Esophagus muscularis mucosa (tissue), 4 donors: ENCODE measurements around the gene C1QTNF1. TPM values are rescaled to one million over a fixed set of nuclear protein-coding genes. Genes with fewer than 3 reads are reported as not detected.

ENCODE experiments used
- DNase-seq: peaks from one replicate; pipeline ENCODE4 v3.0.0-alpha.2; 2017; ENCODE audit errors: extremely low spot score
- H3K27ac ChIP-seq, 4 donors: fragments of 200-600 bp; sonication (generic); replicated peaks in 1 of 4; 1 replicate in 3 of 4; 2 replicates in 1 of 4; pipeline ENCODE4 v1.5.1; 2016 to 2019; ENCODE audit warnings: mild to moderate bottlenecking in 1 of 4
- H3K27me3 ChIP-seq, 4 donors: fragments of 200-600 bp; sonication (generic); one replicate each; pipeline versions ENCODE4 v1.5.1 to v1.6.0; 2016 to 2019
- H3K36me3 ChIP-seq, 4 donors: fragments of 200-600 bp; sonication (generic); one replicate each; pipeline ENCODE4 v1.5.1; 2016 to 2019
- H3K4me1 ChIP-seq, 4 donors: fragments of 200-600 bp; sonication (generic); one replicate each; pipeline ENCODE4 v1.5.1; 2016 to 2019
- H3K4me3 ChIP-seq, 4 donors: fragments of 200-600 bp; sonication (generic); 1 replicate in 2 of 4; 2 replicates in 2 of 4; pipeline ENCODE4 v1.5.1; 2016 to 2019; ENCODE audit warnings: mild to moderate bottlenecking in 4 of 4, moderate library complexity in 1 of 4
- H3K9me3 ChIP-seq, 4 donors: fragments of 200-600 bp; sonication (generic); 1 replicate in 3 of 4; 2 replicates in 1 of 4; pipeline ENCODE4 v1.5.1; 2016 to 2019
- EP300 ChIP-seq: sonication (generic); formaldehyde crosslinking; IDR thresholded peaks from one replicate; pipeline ENCODE4 v1.6.1; 2017; ENCODE audit warnings: antibody characterized with exemption
- POLR2A ChIP-seq: fragments of 450-650 bp; IDR thresholded peaks from one replicate; pipeline ENCODE4 v1.6.1; 2017; ENCODE audit warnings: antibody characterized with exemption, moderate library complexity, mild to moderate bottlenecking, low read depth
- POLR2AphosphoS5 ChIP-seq, 2 donors: sonication (generic); formaldehyde crosslinking; IDR thresholded peaks; one replicate each; pipeline ENCODE4 v1.6.1; 2017; ENCODE audit warnings: antibody characterized with exemption in 2 of 2
- WGBS: methylation state at CpG from one replicate; pipeline ENCODE4 v1.1.5; 2018; 5-methylcytosine and 5-hydroxymethylcytosine counted together
- intact Hi-C: fragments of 100-400 bp; cut with DNase I; formaldehyde crosslinking; loops from one replicate; pipeline ENCODE4 v1.15.1; 2023
- total RNA-seq, 4 donors: library from RNA; depleted of rRNA; stranded (reverse); fragments of >200 nt; gene quantifications; one replicate each; pipeline versions ENCODE4 v1.1.0 to v1.2.1, GENCODE V29; 2016
- TF ChIP-seq, protein P1 (sequence below), 3 experiments: fragments of 200-600 bp in 2 of 3; fragments of 450-650 bp in 1 of 3; sonication (generic) in 2 of 3; IDR thresholded peaks; one replicate each; pipeline ENCODE4 v1.5.1; 2017 to 2019; ENCODE audit warnings: antibody characterized with exemption in 3 of 3, mild to moderate bottlenecking in 2 of 3, moderate library complexity in 1 of 3

The C1QTNF1 gene
- total RNA-seq, 4 donors from 2014 or later, result 31.1 to 115 (median 70.4) TPM

DNA sequence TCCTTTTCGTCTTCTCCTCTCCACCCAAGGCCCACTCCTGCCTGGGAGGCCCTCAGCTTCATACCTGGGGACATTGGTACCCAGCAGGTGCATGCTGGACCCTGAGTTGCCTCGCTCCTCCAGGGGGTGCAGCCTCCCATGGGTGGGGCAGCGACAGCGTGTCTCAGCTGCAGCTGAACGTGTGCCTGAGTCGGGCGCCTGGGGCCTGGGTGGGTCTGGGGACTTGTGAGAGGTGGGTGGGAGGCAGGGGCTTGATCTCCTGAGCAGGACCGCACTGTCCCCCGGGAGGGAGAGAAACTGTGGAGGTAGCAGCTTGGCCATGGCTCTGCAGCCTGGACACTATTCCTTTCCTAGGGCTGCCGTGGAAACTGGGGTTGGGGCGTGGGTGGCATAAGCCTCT is 25.9 kb downstream of the C1QTNF1 start:
- no peaks in the 10 kb centered on the region for H3K27me3 ChIP-seq
- no peak for DNase-seq
- H3K4me3 ChIP-seq, result no peak overlapping the region
- H3K9me3 ChIP-seq, result peaks cover 0 to 13% (median 3%) of the 10 kb centered on the region in 4 donors
- no peak overlapping the region for H3K27ac ChIP-seq
- WGBS, result 86% methylated on average over 6 of the region's 11 CpGs
- H3K4me1 ChIP-seq, result peaks cover 17 to 32% (median 24%) of the 10 kb centered on the region in 4 donors
- TF ChIP-seq POLR2A, result no peak
- TF ChIP-seq, protein P1, sequence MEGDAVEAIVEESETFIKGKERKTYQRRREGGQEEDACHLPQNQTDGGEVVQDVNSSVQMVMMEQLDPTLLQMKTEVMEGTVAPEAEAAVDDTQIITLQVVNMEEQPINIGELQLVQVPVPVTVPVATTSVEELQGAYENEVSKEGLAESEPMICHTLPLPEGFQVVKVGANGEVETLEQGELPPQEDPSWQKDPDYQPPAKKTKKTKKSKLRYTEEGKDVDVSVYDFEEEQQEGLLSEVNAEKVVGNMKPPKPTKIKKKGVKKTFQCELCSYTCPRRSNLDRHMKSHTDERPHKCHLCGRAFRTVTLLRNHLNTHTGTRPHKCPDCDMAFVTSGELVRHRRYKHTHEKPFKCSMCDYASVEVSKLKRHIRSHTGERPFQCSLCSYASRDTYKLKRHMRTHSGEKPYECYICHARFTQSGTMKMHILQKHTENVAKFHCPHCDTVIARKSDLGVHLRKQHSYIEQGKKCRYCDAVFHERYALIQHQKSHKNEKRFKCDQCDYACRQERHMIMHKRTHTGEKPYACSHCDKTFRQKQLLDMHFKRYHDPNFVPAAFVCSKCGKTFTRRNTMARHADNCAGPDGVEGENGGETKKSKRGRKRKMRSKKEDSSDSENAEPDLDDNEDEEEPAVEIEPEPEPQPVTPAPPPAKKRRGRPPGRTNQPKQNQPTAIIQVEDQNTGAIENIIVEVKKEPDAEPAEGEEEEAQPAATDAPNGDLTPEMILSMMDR (IDR thresholded peaks at IDR 0.05), result no peak
- no peak for TF ChIP-seq EP300
- TF ChIP-seq POLR2AphosphoS5 (IDR thresholded peaks at IDR 0.05), result no peak
- intact Hi-C loops, result loop anchor here (5.0 kb wide), 2 partner anchors 32 to 342 kb away; no protein-coding TSS in a partner anchor
- peaks cover 0 to 42% (median 30%) of the 10 kb centered on the region in 4 donors for H3K36me3 ChIP-seq

DNA sequence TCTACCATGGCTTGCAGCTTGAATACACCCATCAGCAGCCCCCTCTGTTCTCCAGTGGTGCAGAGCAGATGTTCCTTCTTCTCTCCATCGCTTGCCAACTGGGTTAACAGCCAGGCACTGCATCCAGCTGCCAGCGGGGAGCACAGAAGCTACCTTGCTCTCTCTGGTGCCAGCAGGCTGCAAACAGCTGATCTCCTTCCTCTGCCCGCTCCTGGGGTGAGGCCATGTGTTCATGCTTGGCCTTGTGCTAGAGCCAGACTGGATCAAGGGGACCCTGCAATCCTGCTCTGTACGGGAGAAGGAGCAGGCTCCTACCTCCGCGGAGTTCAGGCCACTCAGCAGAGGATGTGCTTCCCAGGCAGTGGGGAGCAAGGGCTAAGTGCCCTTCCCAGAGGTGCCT is 26.6 kb downstream of the C1QTNF1 start:
- H3K27me3 ChIP-seq, result no peaks in the 10 kb centered on the region
- TF ChIP-seq EP300, result no peak
- TF ChIP-seq, protein P1 (IDR thresholded peaks at IDR 0.05), result no peak
- TF ChIP-seq POLR2A, result no peak
- TF ChIP-seq POLR2AphosphoS5 (IDR thresholded peaks at IDR 0.05), result no peak
- peaks cover 17 to 25% (median 23%) of the 10 kb centered on the region in 4 donors for H3K4me1 ChIP-seq
- intact Hi-C loops, result no loop called here
- no peak for DNase-seq
- H3K4me3 ChIP-seq, result no peak overlapping the region
- no peak overlapping the region for H3K27ac ChIP-seq
- H3K9me3 ChIP-seq, result peaks cover 0 to 15% (median 3%) of the 10 kb centered on the region in 4 donors
- H3K36me3 ChIP-seq, result peaks cover 0 to 42% (median 30%) of the 10 kb centered on the region in 4 donors
- WGBS, result 94% methylated on average over 6 of the region's 6 CpGs

GRCh38 chr17:79051306-79051705 is 27.3 kb downstream of the C1QTNF1 start:
- intact Hi-C loops, result no loop called here
- DNase-seq, result no peak
- peaks cover 0 to 15% (median 3%) of the 10 kb centered on the region in 4 donors for H3K9me3 ChIP-seq
- no peak overlapping the region for H3K4me3 ChIP-seq
- H3K4me1 ChIP-seq, result peaks cover 9 to 20% (median 16%) of the 10 kb centered on the region in 4 donors
- WGBS, result 90% methylated on average over 6 of the region's 6 CpGs
- H3K27ac ChIP-seq, result no peak overlapping the region
- no peaks in the 10 kb centered on the region for H3K27me3 ChIP-seq
- TF ChIP-seq, protein P1 (IDR thresholded peaks at IDR 0.05), result no peak
- TF ChIP-seq POLR2A, result no peak
- TF ChIP-seq EP300, result no peak
- TF ChIP-seq POLR2AphosphoS5 (IDR thresholded peaks at IDR 0.05), result no peak
- peaks cover 0 to 42% (median 29%) of the 10 kb centered on the region in 4 donors for H3K36me3 ChIP-seq

DNA sequence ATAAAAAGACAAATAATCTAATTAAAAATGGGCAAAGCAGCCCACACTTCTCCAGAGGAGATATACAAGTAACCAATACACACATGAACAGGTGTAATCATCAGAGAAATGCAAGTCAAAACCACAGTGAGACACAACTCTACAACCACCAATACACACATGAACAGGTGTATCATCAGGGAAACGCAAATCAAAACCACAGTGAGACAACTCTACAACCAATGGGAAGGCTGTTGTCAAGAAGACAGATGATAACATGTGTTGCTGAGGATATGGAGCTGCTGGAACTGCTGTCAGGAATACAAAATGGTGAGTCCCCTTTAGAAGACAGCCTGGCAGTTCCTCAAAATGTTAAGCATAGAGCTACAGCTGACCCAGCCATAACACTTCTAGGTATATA is 28.2 kb downstream of the C1QTNF1 start:
- TF ChIP-seq POLR2AphosphoS5 (IDR thresholded peaks at IDR 0.05) (no peak), POLR2A (no peak), EP300 (no peak)
- TF ChIP-seq, protein P1 (IDR thresholded peaks at IDR 0.05), result no peak
- peaks cover 0 to 15% (median 3%) of the 10 kb centered on the region in 4 donors for H3K9me3 ChIP-seq
- intact Hi-C loops, result no loop called here
- no peak for DNase-seq
- peaks cover 3 to 13% (median 9%) of the 10 kb centered on the region in 4 donors for H3K4me1 ChIP-seq
- no peak overlapping the region for H3K4me3 ChIP-seq
- WGBS, result 67% methylated on average over 1 of the region's 1 CpG
- H3K27ac ChIP-seq, result no peak overlapping the region
- no peaks in the 10 kb centered on the region for H3K27me3 ChIP-seq
- peaks cover 0 to 39% (median 25%) of the 10 kb centered on the region in 4 donors for H3K36me3 ChIP-seq
